ENCODE results near the gene KCNG4.

GRCh38 chr16:84255050-84255810 lies 15.4 kb upstream of the KCNG4 start:
- TF ChIP-seq CTCF (IDR thresholded peaks at IDR 0.05), result no peak
- TF ChIP-seq POLR2A (IDR thresholded peaks at IDR 0.05), result no peak
